PC-9 (cell line): ENCODE results near the gene RIMKLA. TPM values are rescaled to one million over a fixed set of nuclear protein-coding genes. Genes with fewer than 3 reads are reported as not detected.

Experiments
- BruUV-seq: library from RNA; stranded (reverse); fragments of 400-500 nt; replicated peaks from 2 replicates; lab custom pipeline; 2021; lab: Mats Ljungman, UMichigan
- CTCF ChIA-PET: fragments of 300-600 bp; sonication (Branson Sonifier 250); formaldehyde crosslinking; loops from one replicate; lab custom pipeline; 2022; ENCODE audit warnings: antibody characterized with exemption; lab: Charles Lee
- POLR2A ChIA-PET: fragments of 300-600 bp; sonication (Branson Sonifier 250); formaldehyde crosslinking; loops from one replicate; lab custom pipeline; 2022; ENCODE audit warnings: antibody characterized with exemption; ENCODE audit not compliant: unreplicated experiment; lab: Charles Lee
- DNase-seq, 2 experiments: peaks; one replicate each; pipeline versions ENCODE4 v3.0.0 to v3.0.0-alpha.2; 2015 to 2022; ENCODE audit warnings: mixed read lengths in 1 of 2
- H2AFZ ChIP-seq: fragments of 200-600 bp; sonication (generic); 2 replicates; pipeline ENCODE4 v1.8.1; 2017; ENCODE audit warnings: antibody characterized with exemption
- H3F3A ChIP-seq: fragments of 200-600 bp; sonication (generic); 2 replicates; pipeline ENCODE4 v1.8.1; 2017; ENCODE audit warnings: antibody characterized with exemption, mild to moderate bottlenecking, low read depth; ENCODE audit not compliant: insufficient read depth
- H3K27ac ChIP-seq: fragments of 200-600 bp; sonication (generic); 2 replicates; pipeline ENCODE4 v1.6.1; 2016; ENCODE audit warnings: mixed run types
- H3K27me3 ChIP-seq: fragments of 200-600 bp; sonication (generic); 2 replicates; pipeline ENCODE4 v1.6.1; 2016; ENCODE audit warnings: low read depth, mixed run types; ENCODE audit not compliant: insufficient read depth
- H3K36me3 ChIP-seq: fragments of 200-600 bp; sonication (generic); 2 replicates; pipeline ENCODE4 v1.6.1; 2016; ENCODE audit warnings: low read depth, mixed run types
- H3K4me1 ChIP-seq: fragments of 200-600 bp; sonication (generic); replicated peaks from 2 replicates; pipeline ENCODE4 v1.6.1; 2016; ENCODE audit warnings: mixed run types; ENCODE audit not compliant: insufficient read depth
- H3K4me2 ChIP-seq: fragments of 200-600 bp; sonication (generic); 2 replicates; pipeline ENCODE4 v1.6.1; 2017; ENCODE audit warnings: mixed run types
- H3K4me3 ChIP-seq: fragments of 200-600 bp; sonication (generic); 2 replicates; pipeline ENCODE4 v1.6.1; 2016; ENCODE audit warnings: mixed run types
- H3K79me2 ChIP-seq: fragments of 200-600 bp; sonication (generic); 2 replicates; pipeline ENCODE4 v1.6.1; 2017; ENCODE audit warnings: low read depth, mixed run types
- H3K9me2 ChIP-seq: fragments of 200-600 bp; sonication (generic); 2 replicates; pipeline ENCODE4 v1.8.1; 2017; ENCODE audit warnings: mild to moderate bottlenecking; ENCODE audit not compliant: insufficient read depth
- H3K9me3 ChIP-seq: fragments of 200-600 bp; sonication (generic); 2 replicates; pipeline ENCODE4 v1.8.1; 2016; ENCODE audit warnings: low read depth; ENCODE audit not compliant: insufficient read depth
- H4K20me1 ChIP-seq: fragments of 200-600 bp; sonication (generic); 2 replicates; pipeline ENCODE4 v1.8.1; 2017; ENCODE audit not compliant: insufficient read depth
- EZH2 ChIP-seq: fragments of 200-600 bp; sonication (generic); IDR thresholded peaks from 2 replicates; pipeline ENCODE4 v1.8.0; 2017; ENCODE audit warnings: antibody characterized with exemption, low read depth
- intact Hi-C: fragments of 100-400 bp; cut with micrococcal nuclease; formaldehyde crosslinking; loops from one replicate; pipeline ENCODE4 v1.10.0; 2022; ENCODE audit not compliant: unreplicated experiment
- total RNA-seq: library from RNA; stranded (reverse); gene quantifications from 2 replicates; pipeline ENCODE4 v1.2.3, GENCODE V29; 2021
- TF ChIP-seq, protein P1 (sequence below): fragments of 200-600 bp; sonication (generic); conservative IDR thresholded peaks from 2 replicates; pipeline ENCODE4 v1.6.1; 2017; ENCODE audit warnings: mixed run types, antibody characterized with exemption, mild to moderate bottlenecking, moderate library complexity

The RIMKLA gene
- total RNA-seq, 1 experiment from 2014 or later = 0.35 TPM

DNA sequence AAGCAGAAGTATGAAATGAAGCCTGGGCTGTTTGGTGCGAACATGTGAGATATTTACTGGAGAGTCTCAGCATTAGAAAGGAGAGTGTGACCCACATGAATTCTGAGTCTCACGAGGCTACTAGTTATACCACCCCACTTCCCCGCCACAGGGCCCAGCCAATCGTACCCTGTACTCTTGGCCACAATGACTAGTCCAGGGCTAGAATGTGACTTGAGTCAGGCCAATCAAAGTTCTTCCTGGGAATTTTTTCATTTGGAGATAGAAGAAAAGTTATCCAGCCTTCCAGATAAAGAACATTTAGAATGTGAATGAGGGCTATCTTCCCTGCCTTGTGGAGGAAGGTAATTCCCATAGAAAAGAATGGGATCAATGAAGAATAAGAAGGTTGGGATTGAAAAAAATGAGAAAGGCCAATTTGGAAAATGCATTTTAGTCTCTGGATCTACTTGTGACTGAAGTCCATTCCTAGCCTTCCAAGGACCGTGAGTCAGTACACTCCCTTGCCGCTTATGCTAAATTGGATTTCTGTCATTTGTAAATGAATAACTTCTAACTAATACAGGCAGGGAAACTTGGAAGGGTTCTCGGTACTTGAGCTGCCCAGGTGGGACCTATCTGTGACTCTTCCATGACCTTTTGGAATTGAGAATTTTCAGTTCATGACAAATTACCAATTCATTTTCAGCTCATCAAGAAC is 12.3 kb upstream of the RIMKLA start:
- no peak for DNase-seq
- H3K36me3 ChIP-seq = no peaks in the 10 kb centered on the region
- H2AFZ ChIP-seq = no peak overlapping the region
- ChIA-PET CTCF (no interaction called here), POLR2A (no interaction called here)
- H3F3A ChIP-seq = peaks cover 7% of the 10 kb centered on the region; the same call in 1 of the 2 replicates
- no peak overlapping the region for H3K4me3 ChIP-seq
- H3K27ac ChIP-seq = no peak overlapping the region
- no TSS peak for BruUV-seq
- no peak overlapping the region for H3K4me2 ChIP-seq
- H3K9me2 ChIP-seq = no peaks in the 10 kb centered on the region
- intact Hi-C loops = no loop called here
- H3K4me1 ChIP-seq = peaks cover 16% of the 10 kb centered on the region
- H3K27me3 ChIP-seq = no peaks in the 10 kb centered on the region
- no peaks in the 10 kb centered on the region for H3K79me2 ChIP-seq
- TF ChIP-seq, protein P1, sequence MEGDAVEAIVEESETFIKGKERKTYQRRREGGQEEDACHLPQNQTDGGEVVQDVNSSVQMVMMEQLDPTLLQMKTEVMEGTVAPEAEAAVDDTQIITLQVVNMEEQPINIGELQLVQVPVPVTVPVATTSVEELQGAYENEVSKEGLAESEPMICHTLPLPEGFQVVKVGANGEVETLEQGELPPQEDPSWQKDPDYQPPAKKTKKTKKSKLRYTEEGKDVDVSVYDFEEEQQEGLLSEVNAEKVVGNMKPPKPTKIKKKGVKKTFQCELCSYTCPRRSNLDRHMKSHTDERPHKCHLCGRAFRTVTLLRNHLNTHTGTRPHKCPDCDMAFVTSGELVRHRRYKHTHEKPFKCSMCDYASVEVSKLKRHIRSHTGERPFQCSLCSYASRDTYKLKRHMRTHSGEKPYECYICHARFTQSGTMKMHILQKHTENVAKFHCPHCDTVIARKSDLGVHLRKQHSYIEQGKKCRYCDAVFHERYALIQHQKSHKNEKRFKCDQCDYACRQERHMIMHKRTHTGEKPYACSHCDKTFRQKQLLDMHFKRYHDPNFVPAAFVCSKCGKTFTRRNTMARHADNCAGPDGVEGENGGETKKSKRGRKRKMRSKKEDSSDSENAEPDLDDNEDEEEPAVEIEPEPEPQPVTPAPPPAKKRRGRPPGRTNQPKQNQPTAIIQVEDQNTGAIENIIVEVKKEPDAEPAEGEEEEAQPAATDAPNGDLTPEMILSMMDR = no peak
- TF ChIP-seq EZH2 = no peak
- no peaks in the 10 kb centered on the region for H4K20me1 ChIP-seq
- no peaks in the 10 kb centered on the region for H3K9me3 ChIP-seq

GRCh38 chr1:42369471-42369870 is 11.1 kb upstream of the RIMKLA start:
- Histone ChIP-seq H3K4me3 (no peak overlapping the region), H3K79me2 (no peaks in the 10 kb centered on the region), H3K27me3 (no peaks in the 10 kb centered on the region), H3K4me1 (peaks cover 16% of the 10 kb centered on the region), H3K36me3 (no peaks in the 10 kb centered on the region), H3K9me3 (no peaks in the 10 kb centered on the region), H3K9me2 (no peaks in the 10 kb centered on the region), H3K27ac (no peak overlapping the region), H2AFZ (no peak overlapping the region), H4K20me1 (no peaks in the 10 kb centered on the region), H3F3A (peaks cover 7% of the 10 kb centered on the region; the same call in 1 of the 2 replicates), H3K4me2 (no peak overlapping the region)
- no peak for DNase-seq
- ChIA-PET CTCF (no interaction called here), POLR2A (no interaction called here)
- intact Hi-C loops = no loop called here
- BruUV-seq = no TSS peak
- TF ChIP-seq, protein P1 = no peak
- no peak for TF ChIP-seq EZH2

- POLR2A ChIA-PET = interaction anchor here (0.7 kb wide), 1 partner anchor 108 kb away, joined by 5 read pairs; no protein-coding TSS in a partner anchor
- TF ChIP-seq, protein P1 = no peak
- no peak for TF ChIP-seq EZH2
- H3K4me3 ChIP-seq = no peak overlapping the region
- H3K4me2 ChIP-seq = peak overlapping the region; percentile 22
- no peak overlapping the region for H3K27ac ChIP-seq
- H3F3A ChIP-seq = peaks cover 7% of the 10 kb centered on the region; the same call in 1 of the 2 replicates
- H3K36me3 ChIP-seq = no peaks in the 10 kb centered on the region
- no peaks in the 10 kb centered on the region for H4K20me1 ChIP-seq
- CTCF ChIA-PET = no interaction called here
- peaks cover 16% of the 10 kb centered on the region for H3K4me1 ChIP-seq
- no peaks in the 10 kb centered on the region for H3K9me3 ChIP-seq
- no peaks in the 10 kb centered on the region for H3K79me2 ChIP-seq
- peak; percentile 24 to 72 for DNase-seq
- no peaks in the 10 kb centered on the region for H3K9me2 ChIP-seq
- no peaks in the 10 kb centered on the region for H3K27me3 ChIP-seq
- no TSS peak for BruUV-seq
- H2AFZ ChIP-seq = no peak overlapping the region
- intact Hi-C loops = no loop called here
Observed at GRCh38 chr1:42370876-42371549, 9.6 kb upstream of the RIMKLA start.
